ENCODE results near the gene FAM76B.

DNA sequence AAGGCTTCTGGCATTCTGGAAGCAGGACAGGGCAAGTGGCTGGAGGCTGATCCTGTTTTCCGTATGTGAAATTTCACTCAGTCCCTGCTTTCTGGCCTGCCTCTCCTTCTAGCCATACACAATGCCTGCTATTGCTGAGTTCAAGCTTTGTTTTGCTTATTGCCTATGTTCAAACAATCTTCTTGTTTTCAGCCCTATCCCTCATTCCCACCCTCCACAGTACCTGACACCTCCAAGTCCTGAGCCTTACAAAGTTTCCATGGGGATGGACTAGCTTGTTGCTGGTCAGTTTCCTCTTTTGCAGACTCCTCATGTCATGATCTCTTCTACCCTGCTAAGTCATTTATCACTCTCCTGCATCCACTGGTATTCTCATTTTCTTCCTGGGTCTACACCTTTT lies 38.1 kb downstream of the FAM76B start:
- TF ChIP-seq, protein P1, sequence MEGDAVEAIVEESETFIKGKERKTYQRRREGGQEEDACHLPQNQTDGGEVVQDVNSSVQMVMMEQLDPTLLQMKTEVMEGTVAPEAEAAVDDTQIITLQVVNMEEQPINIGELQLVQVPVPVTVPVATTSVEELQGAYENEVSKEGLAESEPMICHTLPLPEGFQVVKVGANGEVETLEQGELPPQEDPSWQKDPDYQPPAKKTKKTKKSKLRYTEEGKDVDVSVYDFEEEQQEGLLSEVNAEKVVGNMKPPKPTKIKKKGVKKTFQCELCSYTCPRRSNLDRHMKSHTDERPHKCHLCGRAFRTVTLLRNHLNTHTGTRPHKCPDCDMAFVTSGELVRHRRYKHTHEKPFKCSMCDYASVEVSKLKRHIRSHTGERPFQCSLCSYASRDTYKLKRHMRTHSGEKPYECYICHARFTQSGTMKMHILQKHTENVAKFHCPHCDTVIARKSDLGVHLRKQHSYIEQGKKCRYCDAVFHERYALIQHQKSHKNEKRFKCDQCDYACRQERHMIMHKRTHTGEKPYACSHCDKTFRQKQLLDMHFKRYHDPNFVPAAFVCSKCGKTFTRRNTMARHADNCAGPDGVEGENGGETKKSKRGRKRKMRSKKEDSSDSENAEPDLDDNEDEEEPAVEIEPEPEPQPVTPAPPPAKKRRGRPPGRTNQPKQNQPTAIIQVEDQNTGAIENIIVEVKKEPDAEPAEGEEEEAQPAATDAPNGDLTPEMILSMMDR (IDR thresholded peaks at IDR 0.05) = no peak
- TF ChIP-seq POLR2A (IDR thresholded peaks at IDR 0.05) = no peak
